K562 (cell line): ENCODE results near the gene HDAC5. TPM values are rescaled to one million over a fixed set of nuclear protein-coding genes. Genes with fewer than 3 reads are reported as not detected.

Source experiments
- ATF4 ChIP-seq: fragments of 450-650 bp; formaldehyde crosslinking; IDR thresholded peaks from 2 replicates; pipeline ENCODE4 v1.4.0; 2022; ENCODE audit warnings: mild to moderate bottlenecking, moderate library complexity
- CAMTA2 ChIP-seq: fragments of 250-450 bp; sonication (Bioruptor Pico); conservative IDR thresholded peaks from 2 replicates; pipeline ENCODE4 v1.5.1; 2022
- CCNT2 ChIP-seq: IDR thresholded peaks from 2 replicates; pipeline ENCODE4 v1.6.1; 2011; ENCODE audit warnings: borderline replicate concordance, low read depth, mild to moderate bottlenecking, moderate library complexity, mixed read lengths, low read length; ENCODE audit not compliant: insufficient read length; ENCODE audit errors: extremely low read depth
- CHD7 ChIP-seq: fragments of 200-600 bp; sonication (generic); IDR thresholded peaks from one replicate; pipeline ENCODE4 v1.6.1; 2012; ENCODE audit warnings: mild to moderate bottlenecking, low read depth, low read length, inconsistent platforms
- CREB3L1 ChIP-seq: fragments of 450-650 bp; IDR thresholded peaks from 2 replicates; pipeline ENCODE4 v1.6.1; 2014; ENCODE audit warnings: low read depth, mild to moderate bottlenecking, moderate library complexity, borderline replicate concordance
- E2F5 ChIP-seq: sonication (generic); formaldehyde crosslinking; IDR thresholded peaks from 2 replicates; pipeline ENCODE4 v1.8.0; 2022; ENCODE audit warnings: mild to moderate bottlenecking, missing genetic modification reagents
- JUND ChIP-seq, 2 experiments: IDR thresholded peaks; 2 replicates in 1 of 2; 3 replicates in 1 of 2; pipeline ENCODE4 v1.6.1; 2011; ENCODE audit warnings: borderline replicate concordance in 2 of 2, low read depth in 2 of 2, low read length in 2 of 2, improper control_type of control experiment in 1 of 2, missing biosample characterization in 1 of 2, missing genetic modification characterization in 1 of 2, missing genetic modification reagents in 1 of 2
- KLF6 ChIP-seq: fragments of 250-450 bp; sonication (Bioruptor Pico); IDR thresholded peaks from 2 replicates; pipeline ENCODE4 v1.4.0; 2020; ENCODE audit warnings: mild to moderate bottlenecking, moderate library complexity, borderline replicate concordance
- NR2C1 ChIP-seq, 2 experiments: fragments of 450-650 bp; IDR thresholded peaks; 2 replicates each; pipeline ENCODE4 v1.6.1; 2017; ENCODE audit warnings: mild to moderate bottlenecking in 2 of 2, antibody characterized with exemption in 1 of 2, inconsistent platforms in 1 of 2, missing compliant biosample characterization in 1 of 2, missing genetic modification characterization in 1 of 2
- polyA plus RNA-seq, 8 experiments: library from polyadenylated mRNA; depleted of rRNA in 4 of 8; stranded (reverse) in 5 of 8; unstranded in 3 of 8; fragments of >200 nt; fragmentation: Nextera tagmentation in 2 of 8; fragmentation: Illumina TruSeq in 1 of 8; extraction: Ambion mirVana in 2 of 8; extraction: Trizol in 1 of 8; gene quantifications; 2 replicates each; pipeline versions ENCODE4 v1.2.1 to v1.2.3, GENCODE V29; 2011 to 2014; ENCODE audit warnings: inconsistent platforms in 1 of 8, missing spikeins in 1 of 8
- total RNA-seq, 7 experiments: library from RNA; depleted of rRNA in 6 of 7; stranded (reverse); fragments of >200 nt in 6 of 7; fragmentation: Illumina TruSeq in 2 of 7; extraction: Trizol in 2 of 7; gene quantifications; 2 replicates each; pipeline versions ENCODE4 v1.2.1 to v1.2.3, GENCODE V29; 2011 to 2021; ENCODE audit warnings: low replicate concordance in 1 of 7

HDAC5 gene
- total and polyA plus RNA-seq, 9 of the 15 experiments (the other 6 are each of a cell fraction or from before 2014, with no cell fraction given), result 0.45 to 26.2 (median 16.4) TPM

- TF ChIP-seq CHD7 (no peak), ATF4 (CRISPR knock-in tag) (peak; percentile 94), E2F5 (CRISPR knock-in tag) (no peak), NR2C1 (IDR thresholded peaks at IDR 0.05) (no peak), NR2C1 (tag; IDR thresholded peaks at IDR 0.05) (no peak), JUND (IDR thresholded peaks at IDR 0.05; ENCODE audit: borderline replicate concordance, low read depth, low read length) (peak; percentile 45; the same call in 1 of the 2 replicates), JUND (tag; IDR thresholded peaks at IDR 0.05; ENCODE audit: borderline replicate concordance, low read depth, low read length) (no peak), KLF6 (CRISPR knock-in tag) (no peak), CAMTA2 (no peak), CREB3L1 (peak; percentile 58; the same call in 1 of the 2 replicates), CCNT2 (peak; percentile 53)
These were observed at the start of gene HDAC5 (continued) for GRCh38 chr17:44123356-44124117.
